Bronchial epithelial cell (primary cell): ENCODE results near the gene TMBIM4. TPM values are rescaled to one million over a fixed set of nuclear protein-coding genes. Genes with fewer than 3 reads are reported as not detected.

Source experiments
- DNase-seq: peaks from one replicate; pipeline ENCODE4 v3.0.0-alpha.2; 2010; ENCODE audit warnings: low read depth
- FAIRE-seq: peaks from 2 replicates; lab custom pipeline; 2011; peaks lifted over from hg19 to GRCh38; lab: Jason Lieb, UNC
- H3K27me3 ChIP-seq: 2 replicates; pipeline ENCODE4 v1.5.1; 2011; ENCODE audit warnings: low read length; ENCODE audit not compliant: control insufficient read depth, insufficient read depth
- H3K36me3 ChIP-seq: 2 replicates; pipeline ENCODE4 v1.5.1; 2011; ENCODE audit warnings: low read length; ENCODE audit not compliant: control insufficient read depth, insufficient read depth
- H3K4me3 ChIP-seq: 2 replicates; pipeline ENCODE4 v1.5.1; 2011; ENCODE audit warnings: mild to moderate bottlenecking, low read depth, low read length, control low read depth
- total RNA-seq: library from RNA; depleted of rRNA; stranded (reverse); fragments of >200 nt; gene quantifications from 2 replicates; pipeline ENCODE4 v1.2.1, GENCODE V29; 2014
- TF ChIP-seq, protein P1 (sequence below): IDR thresholded peaks from 2 replicates; pipeline ENCODE4 v1.5.1; 2011; ENCODE audit warnings: mild to moderate bottlenecking, moderate library complexity, low read length, control low read depth, inconsistent platforms; ENCODE audit not compliant: insufficient read depth, severe bottlenecking

Gene TMBIM4
- total RNA-seq, 1 donor from 2014 or later, result 29.5 TPM

DNA sequence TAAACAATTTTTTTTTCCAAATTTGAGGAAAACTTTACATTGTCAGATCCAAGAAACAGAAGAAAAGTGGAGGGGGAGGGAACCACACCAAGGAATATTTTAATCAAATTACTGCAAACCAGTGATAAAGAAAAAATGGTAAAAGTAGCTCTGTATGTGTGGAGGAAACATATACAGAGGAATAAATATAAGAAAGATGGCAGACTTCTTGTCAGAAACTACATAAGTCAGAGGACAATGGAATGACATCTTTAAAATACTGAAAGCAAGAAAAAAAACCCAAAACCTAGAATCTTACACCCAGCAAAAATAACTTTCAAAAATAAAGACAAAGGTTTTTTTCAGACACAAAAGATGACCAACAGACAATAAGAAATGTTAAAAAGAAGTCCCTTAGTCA is 29.1 kb downstream of the TMBIM4 start:
- TF ChIP-seq, protein P1, sequence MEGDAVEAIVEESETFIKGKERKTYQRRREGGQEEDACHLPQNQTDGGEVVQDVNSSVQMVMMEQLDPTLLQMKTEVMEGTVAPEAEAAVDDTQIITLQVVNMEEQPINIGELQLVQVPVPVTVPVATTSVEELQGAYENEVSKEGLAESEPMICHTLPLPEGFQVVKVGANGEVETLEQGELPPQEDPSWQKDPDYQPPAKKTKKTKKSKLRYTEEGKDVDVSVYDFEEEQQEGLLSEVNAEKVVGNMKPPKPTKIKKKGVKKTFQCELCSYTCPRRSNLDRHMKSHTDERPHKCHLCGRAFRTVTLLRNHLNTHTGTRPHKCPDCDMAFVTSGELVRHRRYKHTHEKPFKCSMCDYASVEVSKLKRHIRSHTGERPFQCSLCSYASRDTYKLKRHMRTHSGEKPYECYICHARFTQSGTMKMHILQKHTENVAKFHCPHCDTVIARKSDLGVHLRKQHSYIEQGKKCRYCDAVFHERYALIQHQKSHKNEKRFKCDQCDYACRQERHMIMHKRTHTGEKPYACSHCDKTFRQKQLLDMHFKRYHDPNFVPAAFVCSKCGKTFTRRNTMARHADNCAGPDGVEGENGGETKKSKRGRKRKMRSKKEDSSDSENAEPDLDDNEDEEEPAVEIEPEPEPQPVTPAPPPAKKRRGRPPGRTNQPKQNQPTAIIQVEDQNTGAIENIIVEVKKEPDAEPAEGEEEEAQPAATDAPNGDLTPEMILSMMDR, result no peak
- no peak for DNase-seq
- FAIRE-seq, result no peak
- Histone ChIP-seq H3K27me3 (no peaks in the 10 kb centered on the region), H3K36me3 (peaks cover 3% of the 10 kb centered on the region), H3K4me3 (no peak overlapping the region)

DNA sequence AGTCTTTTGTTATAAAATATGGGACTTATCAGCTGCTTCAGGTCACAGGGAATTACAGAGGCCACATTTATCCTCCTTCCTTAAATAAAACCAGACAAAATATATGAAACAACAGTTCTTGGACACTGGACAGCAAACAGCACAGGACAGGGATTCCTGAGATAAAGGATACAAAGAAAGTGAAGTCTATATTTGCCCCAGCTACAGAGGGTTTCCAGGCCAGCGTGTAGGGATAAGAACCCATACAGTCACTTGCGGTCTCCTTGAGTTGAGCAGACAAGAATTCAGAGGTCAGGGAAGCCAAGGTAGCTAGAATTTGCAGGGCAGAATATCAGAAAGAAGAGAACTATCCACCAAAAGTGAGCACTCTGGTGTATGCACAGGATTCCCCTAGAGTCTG is 30.5 kb downstream of the TMBIM4 start:
- DNase-seq, result no peak
- H3K27me3 ChIP-seq, result no peaks in the 10 kb centered on the region
- peaks cover 3% of the 10 kb centered on the region for H3K36me3 ChIP-seq
- FAIRE-seq, result no peak
- TF ChIP-seq, protein P1, result no peak
- no peak overlapping the region for H3K4me3 ChIP-seq

DNA sequence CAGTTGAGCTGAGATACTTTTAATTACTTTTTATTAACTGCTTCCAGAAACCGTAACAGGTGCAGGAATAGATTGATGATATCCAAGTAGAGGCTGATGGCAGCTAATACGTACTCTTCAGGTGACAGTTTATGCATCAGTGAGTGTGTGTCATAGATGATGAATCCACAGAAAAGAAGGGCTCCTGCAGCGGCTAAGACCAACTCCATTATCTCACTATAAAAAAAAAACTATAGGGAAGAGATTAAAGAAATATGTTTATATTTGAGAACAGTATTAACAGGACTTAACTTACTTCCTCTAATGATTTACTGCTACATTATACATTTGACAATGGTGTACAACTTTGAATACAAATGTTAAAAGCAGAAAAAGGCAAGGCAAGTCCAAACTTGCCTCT is 31.9 kb downstream of the TMBIM4 start:
- FAIRE-seq (no peak), DNase-seq (peak; percentile 16)
- TF ChIP-seq, protein P1, result no peak
- Histone ChIP-seq H3K4me3 (no peak overlapping the region), H3K36me3 (peaks cover 3% of the 10 kb centered on the region), H3K27me3 (no peaks in the 10 kb centered on the region)

DNA sequence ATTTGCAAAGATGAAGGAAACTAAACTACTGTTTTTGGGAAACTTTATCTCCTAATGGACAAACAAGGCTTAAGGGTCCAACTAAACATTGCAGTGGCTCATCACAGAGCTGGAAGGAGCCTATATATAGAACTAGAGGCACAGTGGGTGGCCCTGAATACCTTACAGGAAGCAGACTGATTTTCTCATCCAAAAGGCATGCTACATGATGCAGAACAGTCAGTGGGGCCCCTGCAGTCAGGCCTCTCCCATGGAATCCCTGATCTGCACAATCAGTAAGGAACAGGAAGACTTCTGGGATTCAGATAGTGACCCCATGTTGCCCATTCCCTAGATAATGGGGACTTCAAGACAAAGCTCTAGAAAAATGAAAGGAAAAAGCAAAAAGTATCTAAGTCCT is 37.4 kb downstream of the TMBIM4 start:
- Histone ChIP-seq H3K4me3 (no peak overlapping the region), H3K36me3 (no peaks in the 10 kb centered on the region), H3K27me3 (no peaks in the 10 kb centered on the region)
- FAIRE-seq (no peak), DNase-seq (peak; percentile 77)
- TF ChIP-seq, protein P1, result no peak

DNA sequence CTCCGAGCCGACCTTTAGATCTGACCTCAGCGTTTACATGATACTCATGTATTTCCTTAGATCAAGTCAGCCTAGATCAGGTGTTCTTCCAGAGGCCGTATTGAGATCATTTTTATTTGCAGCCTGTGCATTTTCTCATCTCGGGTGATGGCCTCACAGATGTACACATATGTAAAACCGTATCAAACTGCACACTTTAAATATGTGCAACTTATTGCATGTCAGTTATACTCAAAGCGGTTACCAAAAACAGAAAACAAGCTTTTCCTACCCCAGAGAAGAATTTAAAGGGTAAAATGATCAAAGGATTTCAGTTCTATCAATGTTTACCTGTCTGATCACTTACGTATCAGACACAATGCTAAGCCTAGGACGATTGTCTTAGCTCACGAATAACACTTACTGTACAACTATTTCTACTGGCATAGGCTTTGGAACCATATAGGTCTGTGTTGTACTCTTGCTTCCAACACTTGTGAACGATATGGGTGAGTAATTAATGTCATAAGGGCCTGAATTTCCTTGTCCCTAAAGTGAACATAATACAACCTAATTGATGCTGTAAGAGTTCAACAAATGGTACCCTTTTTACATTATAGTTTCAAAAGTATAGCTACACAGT is 38.6 kb downstream of the TMBIM4 start:
- TF ChIP-seq, protein P1, result no peak
- Histone ChIP-seq H3K36me3 (peaks cover 1% of the 10 kb centered on the region), H3K27me3 (no peaks in the 10 kb centered on the region), H3K4me3 (peak overlapping the region; percentile 81)
- FAIRE-seq (no peak), DNase-seq (peak; percentile 18)
